HT-29 (cell line): ENCODE data around the gene MAST2. TPM values are rescaled to one million over a fixed set of nuclear protein-coding genes. Genes with fewer than 3 reads are reported as not detected.
"Not testable (repeated sequence)": the region's sequence is repeated elsewhere in the genome, so short reads cannot be mapped to it uniquely, and the experiment has no call there.

Experiments
- DNase-seq: peaks from one replicate; pipeline ENCODE4 v3.0.0-alpha.2; 2015; ENCODE audit warnings: low spot score
- total RNA-seq: library from RNA; depleted of rRNA; stranded (reverse); fragments of >200 nt; shearing (Covaris generic); gene quantifications from 2 replicates; pipeline ENCODE4 v1.2.3, GENCODE V29; 2014

MAST2 gene
- total RNA-seq, 1 experiment from 2014 or later, result 25.4 TPM

- not testable (repeated sequence) for DNase-seq
Measured at GRCh38 chr1:45857755-45858492, 54.5 kb downstream of the MAST2 start.

DNA sequence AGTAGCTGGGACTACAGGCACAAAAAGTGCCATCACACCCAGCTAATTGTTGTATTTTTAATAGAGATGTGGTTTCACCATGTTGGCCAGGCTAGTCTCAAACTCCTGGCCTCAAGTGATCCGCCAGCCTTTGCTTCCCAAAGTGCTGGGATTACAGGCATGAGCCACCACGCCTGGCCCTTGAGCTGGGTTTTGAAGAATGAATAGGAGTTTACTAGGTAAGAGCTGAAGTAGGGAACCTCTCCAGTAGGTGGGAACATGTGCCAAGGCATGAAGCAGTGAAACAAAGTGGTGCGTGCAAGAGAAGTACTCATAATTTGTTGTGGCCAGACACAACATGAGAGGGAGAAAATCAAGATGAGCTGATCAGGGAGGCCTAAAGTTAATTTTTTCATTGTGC is 55.8 kb downstream of the MAST2 start:
- no peak for DNase-seq

GRCh38 chr1:45862008-45862407 is 58.6 kb downstream of the MAST2 start:
- no peak for DNase-seq

- DNase-seq, result no peak
Measured at GRCh38 chr1:45863218-45863617, 59.8 kb downstream of the MAST2 start.

DNA sequence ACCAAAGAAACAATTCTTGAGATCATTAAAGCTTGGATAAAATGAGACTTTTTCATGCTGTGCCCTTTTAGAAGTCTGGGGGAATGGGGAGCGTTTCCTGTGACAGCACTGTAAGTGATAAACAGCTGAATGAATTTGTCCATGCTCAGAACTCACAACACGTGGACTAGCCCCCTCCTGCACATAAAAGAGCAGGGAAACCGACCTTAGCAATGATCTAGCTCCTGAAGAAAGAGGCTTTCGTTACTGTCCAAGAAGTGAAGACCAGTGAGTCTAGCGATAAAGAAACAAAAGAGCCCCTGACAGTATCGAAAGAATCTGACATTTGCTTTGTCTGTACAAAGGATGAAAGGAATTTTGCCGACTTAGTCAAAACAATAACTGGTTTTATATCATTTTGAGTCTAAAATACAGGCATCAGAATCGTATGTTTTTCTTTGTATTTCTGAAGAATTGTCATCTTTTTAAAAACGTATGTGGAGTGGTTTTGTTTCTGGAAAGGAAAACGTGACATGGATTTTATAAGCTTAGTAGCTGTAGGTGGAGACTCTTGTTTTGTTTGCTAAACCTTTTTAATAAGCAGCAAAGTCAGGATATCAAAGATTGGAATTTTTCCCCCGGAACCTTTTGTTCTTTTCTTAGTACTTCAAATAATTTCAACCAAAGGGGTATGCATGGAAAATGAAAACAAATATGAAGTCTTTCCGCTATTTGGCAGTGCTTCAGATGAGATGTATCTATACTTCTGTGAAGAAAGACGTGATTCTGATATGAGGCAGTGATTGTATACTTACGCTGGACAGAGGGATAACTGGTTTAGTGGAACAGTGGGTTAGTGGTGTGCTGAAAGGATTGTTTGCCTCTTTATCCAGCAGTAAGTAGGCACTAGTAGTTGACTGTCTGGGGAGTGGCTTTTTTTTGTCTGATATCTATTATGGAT is 61.0 kb downstream of the MAST2 start:
- peak; percentile 8 for DNase-seq

- no peak for DNase-seq
Measured at GRCh38 chr1:45867697-45868348, 64.4 kb downstream of the MAST2 start.

- no peak for DNase-seq
Measured at GRCh38 chr1:45868861-45869260, 65.4 kb downstream of the MAST2 start.

DNA sequence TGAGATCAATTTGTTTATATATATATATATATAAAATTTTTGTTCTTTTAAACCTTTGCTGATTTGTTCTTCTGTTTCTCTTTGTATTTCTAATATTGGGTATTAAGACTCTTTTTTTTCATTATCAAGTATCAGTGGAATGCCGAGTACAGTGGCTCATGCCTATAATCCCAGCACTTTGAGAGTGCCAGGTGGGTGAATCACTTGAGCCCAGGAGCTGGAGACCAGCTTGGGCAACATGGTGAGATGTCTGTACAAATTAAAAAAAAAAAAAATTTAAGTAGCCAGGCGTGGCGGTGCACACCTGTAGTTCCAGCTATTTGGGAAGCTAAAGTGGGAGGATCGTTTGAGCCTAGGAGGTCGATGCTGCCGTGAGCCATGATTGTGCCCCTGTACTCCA is 67.1 kb downstream of the MAST2 start:
- no peak for DNase-seq

DNA sequence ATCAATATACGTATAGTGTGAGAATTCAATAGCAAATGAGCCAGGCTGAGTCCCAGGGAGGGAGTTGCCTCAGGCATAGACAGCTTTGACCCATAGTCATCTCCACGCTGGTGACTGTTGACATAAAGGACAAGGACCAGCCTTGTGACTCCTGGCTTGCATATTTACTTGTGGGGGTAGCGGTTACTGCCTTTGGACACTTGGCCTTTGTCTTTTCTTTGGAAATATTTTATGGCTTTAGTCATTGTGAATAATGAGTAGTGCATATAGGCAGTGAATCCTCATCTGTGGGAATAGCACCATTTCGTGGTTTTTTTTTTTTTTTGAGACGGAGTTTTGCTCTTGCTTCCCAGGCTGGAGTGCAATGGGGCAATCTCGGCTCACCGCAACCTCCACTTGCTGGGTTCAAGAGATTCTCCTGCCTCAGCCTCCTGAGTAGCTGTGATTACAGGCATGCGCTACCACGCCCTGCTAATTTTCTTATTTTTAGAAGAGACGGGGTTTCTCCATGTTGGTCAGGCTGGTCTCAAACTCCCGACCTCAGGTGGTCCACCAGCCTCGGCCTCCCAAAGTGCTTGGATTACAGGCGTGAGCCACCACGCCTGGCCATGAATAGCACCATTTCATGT is 68.9 kb downstream of the MAST2 start:
- DNase-seq, result not testable (repeated sequence)

GRCh38 chr1:45876000-45876617 is 72.7 kb downstream of the MAST2 start:
- DNase-seq, result peak; percentile 37

- no peak for DNase-seq
Measured at GRCh38 chr1:45877264-45877663, 73.9 kb downstream of the MAST2 start.

GRCh38 chr1:45879885-45880598 is 76.6 kb downstream of the MAST2 start:
- DNase-seq, result no peak

DNA sequence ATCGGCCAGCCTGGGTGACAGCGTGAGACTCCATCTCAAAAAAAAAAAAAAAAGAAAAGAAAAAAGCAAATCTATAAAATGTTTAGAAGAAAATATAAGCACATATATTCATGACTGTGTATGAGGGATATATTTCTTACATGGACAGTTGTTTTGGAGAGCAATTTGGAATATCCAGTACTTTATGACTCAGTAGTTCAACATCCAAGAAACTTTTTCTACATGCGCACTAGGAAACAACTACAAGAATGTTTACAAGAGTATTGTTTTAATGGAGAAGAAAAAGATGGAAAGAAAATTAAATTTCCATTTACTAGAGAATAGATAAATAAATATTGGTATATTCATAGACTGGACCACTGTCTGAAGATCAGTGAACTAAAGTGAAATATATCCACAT is 77.5 kb downstream of the MAST2 start:
- DNase-seq, result no peak

DNA sequence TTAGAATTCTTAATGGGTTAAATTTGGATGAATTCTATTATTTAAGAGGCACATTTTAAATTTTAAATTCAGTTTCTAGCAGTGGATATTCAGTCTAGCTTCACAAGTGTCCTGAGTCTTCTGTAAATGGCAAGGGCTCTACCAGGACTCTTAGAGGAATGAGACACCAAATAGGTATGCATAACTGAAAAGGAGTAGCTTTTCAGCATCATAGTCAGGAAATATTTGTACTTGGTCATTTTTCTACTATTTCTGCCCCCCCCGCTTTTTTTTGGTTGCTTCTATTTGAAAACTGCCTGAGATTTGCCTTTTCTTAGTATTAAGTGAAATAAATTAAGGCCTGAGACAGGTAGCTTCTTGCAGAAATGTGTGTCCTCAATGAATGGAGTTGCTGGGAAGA is 80.2 kb downstream of the MAST2 start:
- no peak for DNase-seq

DNA sequence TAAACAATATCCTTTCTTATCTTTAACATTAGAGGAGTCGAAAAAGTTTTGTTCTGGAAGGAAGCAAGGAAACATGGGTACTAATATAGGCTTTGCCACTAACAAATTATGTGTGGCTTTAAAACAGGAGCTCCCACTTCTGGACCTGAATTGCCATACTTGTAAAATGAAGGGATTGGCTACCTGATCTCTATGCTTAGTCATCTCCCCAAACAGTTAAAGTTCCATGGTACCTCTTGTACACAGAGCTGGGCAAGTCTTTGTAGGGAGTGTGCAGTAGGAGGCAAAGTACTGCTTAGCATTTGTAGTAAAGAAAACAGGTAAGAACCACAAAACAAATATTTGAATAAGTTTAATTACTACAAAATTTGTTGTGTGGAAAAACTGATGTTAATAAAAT is 81.3 kb downstream of the MAST2 start:
- peak; percentile 35 for DNase-seq

DNA sequence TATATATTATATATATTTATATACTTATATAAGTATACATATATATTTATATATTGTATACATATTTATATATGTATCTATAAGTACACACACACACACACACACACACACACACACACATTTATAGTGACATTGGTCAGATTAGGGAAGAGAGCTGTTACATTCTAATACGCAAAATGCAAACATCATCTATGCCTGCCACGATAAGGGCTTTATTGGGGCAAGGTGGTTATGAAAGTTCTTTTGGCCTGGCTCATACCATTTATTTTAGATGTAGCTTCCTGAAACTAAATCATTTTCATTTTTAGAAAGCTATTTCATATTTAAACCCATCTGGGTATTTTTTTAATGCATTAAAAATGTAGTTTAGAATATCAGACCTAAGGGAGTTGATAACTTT is 82.8 kb downstream of the MAST2 start:
- DNase-seq, result no peak

DNA sequence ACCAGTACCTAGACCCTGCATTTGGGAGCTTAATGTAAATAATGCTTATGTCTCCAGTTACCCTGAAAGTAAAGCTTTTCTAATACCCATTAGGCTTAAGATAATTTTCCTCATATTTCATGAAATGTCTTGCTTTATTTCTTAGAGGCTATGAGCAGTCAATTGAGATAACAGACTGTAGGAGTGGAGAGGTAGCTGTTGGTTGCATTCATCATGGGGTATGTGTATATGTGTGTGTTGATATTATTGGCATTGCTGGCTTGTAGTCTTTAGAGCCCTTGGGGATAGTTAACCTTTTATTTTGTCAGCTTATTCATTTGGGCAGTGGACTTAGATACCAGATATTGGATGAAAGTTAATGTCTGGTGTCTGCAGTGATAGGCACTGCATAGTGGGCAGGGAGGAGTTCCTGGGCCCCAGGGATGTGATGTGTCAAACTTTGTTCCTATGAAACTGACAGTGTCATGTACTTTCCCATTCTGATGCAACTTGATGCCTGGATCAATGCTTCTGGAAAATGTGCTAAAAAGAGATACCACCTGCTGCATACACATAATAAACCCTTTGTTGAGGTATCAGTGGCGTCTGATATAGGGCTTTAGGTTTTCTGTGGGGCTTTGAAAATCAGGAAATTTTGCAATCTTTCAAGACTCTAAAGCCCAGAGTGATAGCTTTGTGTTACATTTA is 83.9 kb downstream of the MAST2 start:
- no peak for DNase-seq

GRCh38 chr1:45890078-45890477 is 86.7 kb downstream of the MAST2 start:
- DNase-seq, result no peak

DNA sequence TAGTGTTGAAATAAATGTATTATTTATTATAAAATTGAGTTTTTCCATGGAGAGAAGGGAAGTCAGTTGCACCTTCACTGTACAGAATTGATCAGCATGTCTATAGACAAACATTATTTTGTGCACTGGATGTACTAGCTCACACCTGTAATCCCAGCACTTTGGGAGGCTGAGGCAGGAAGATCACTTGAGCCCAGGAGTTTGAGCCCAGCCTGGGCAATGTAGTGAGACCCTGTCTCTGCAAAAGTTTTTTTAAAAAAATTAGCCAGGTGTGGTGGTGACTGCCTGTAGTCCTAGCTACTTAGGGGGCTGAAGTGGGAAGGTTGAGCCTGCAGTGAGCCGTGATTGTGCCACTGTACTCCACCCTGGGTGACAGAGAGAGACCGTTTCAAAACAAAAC is 87.7 kb downstream of the MAST2 start:
- DNase-seq, result no peak
